Endothelial cell of umbilical vein (primary cell): ENCODE data around the gene KHNYN. TPM values are rescaled to one million over a fixed set of nuclear protein-coding genes. Genes with fewer than 3 reads are reported as not detected.
A peak's percentile ranks its signal among the peaks of the same experiment; 100 is the strongest.

ENCODE experiments used
- BruUV-seq: library from RNA; stranded (reverse); fragments of 400-500 nt; replicated peaks from 2 replicates; lab custom pipeline; 2021; lab: Mats Ljungman, UMichigan
- CTCF ChIA-PET: fragments of 300-600, 350-600 bp; sonication (Branson Sonifier 250); formaldehyde crosslinking; loops from one replicate; lab custom pipeline; 2021; ENCODE audit warnings: antibody characterized with exemption, inconsistent platforms; lab: Charles Lee
- POLR2A ChIA-PET: fragments of 300-600, 350-600 bp; sonication (Branson Sonifier 250); formaldehyde crosslinking; loops from one replicate; lab custom pipeline; 2021; ENCODE audit warnings: antibody characterized with exemption, inconsistent platforms; lab: Charles Lee
- DNase-seq: peaks from one replicate; pipeline ENCODE4 v3.0.0-alpha.2; 2011; ENCODE audit warnings: low read depth, low spot score
- FAIRE-seq: peaks from 2 replicates; lab custom pipeline; 2011; peaks lifted over from hg19 to GRCh38; lab: Jason Lieb, UNC
- H2AFZ ChIP-seq: 2 replicates; pipeline ENCODE4 v1.6.0; 2012; ENCODE audit warnings: low read depth, low read length, control low read depth, inconsistent platforms
- H3K27ac ChIP-seq: 2 replicates; pipeline ENCODE4 v1.5.1; 2011; ENCODE audit warnings: low read depth, mild to moderate bottlenecking, control low read depth, low read length, moderate library complexity; ENCODE audit not compliant: insufficient read depth
- H3K27me3 ChIP-seq, 2 experiments: 2 replicates each; pipeline versions ENCODE4 v1.6.0 to v1.6.1; 2011; ENCODE audit warnings: low read length in 2 of 2, mixed read lengths in 1 of 2; ENCODE audit not compliant: control insufficient read depth in 2 of 2, insufficient read depth in 2 of 2
- H3K36me3 ChIP-seq, 2 experiments: 2 replicates in 1 of 2; 3 replicates in 1 of 2; pipeline ENCODE4 v1.5.1; 2011; ENCODE audit warnings: low read length in 2 of 2, mild to moderate bottlenecking in 1 of 2, moderate library complexity in 1 of 2; ENCODE audit not compliant: control insufficient read depth in 2 of 2, insufficient read depth in 2 of 2; ENCODE audit errors: extremely low read depth in 1 of 2
- H3K4me1 ChIP-seq: 3 replicates; pipeline ENCODE4 v1.5.1; 2011; ENCODE audit warnings: mild to moderate bottlenecking, low read length; ENCODE audit not compliant: control insufficient read depth, insufficient read depth; ENCODE audit errors: extremely low read depth
- H3K4me2 ChIP-seq: 2 replicates; pipeline ENCODE4 v1.6.1; 2011; ENCODE audit warnings: low read length, control low read depth, mixed read lengths; ENCODE audit not compliant: insufficient read depth
- H3K4me3 ChIP-seq, 3 experiments: fragments of 200-600 bp in 1 of 3; sonication (generic), shearing (Covaris generic) in 1 of 3; replicated peaks in 1 of 3; 2 replicates each; pipeline ENCODE4 v1.5.1; 2011 to 2016; ENCODE audit warnings: control low read depth in 3 of 3, low read length in 3 of 3, mild to moderate bottlenecking in 2 of 3, inconsistent platforms in 1 of 3, low read depth in 1 of 3, moderate library complexity in 1 of 3; ENCODE audit not compliant: insufficient read depth in 1 of 3
- H3K79me2 ChIP-seq: 2 replicates; pipeline ENCODE4 v1.6.0; 2012; ENCODE audit warnings: low read length, inconsistent platforms; ENCODE audit not compliant: control insufficient read depth, insufficient read depth
- H3K9ac ChIP-seq: replicated peaks from 2 replicates; pipeline ENCODE3; 2011; ENCODE audit warnings: low read length, control low read depth; ENCODE audit not compliant: insufficient read depth; ENCODE audit errors: extremely low read depth
- H3K9me1 ChIP-seq: replicated peaks from 3 replicates; pipeline ENCODE4 v1.6.0; 2011; ENCODE audit warnings: mild to moderate bottlenecking, low read length; ENCODE audit not compliant: control insufficient read depth, insufficient read depth; ENCODE audit errors: extremely low read depth
- H3K9me3 ChIP-seq: replicated peaks from 2 replicates; pipeline ENCODE4 v1.5.1; 2012; ENCODE audit warnings: low read length, inconsistent platforms; ENCODE audit not compliant: control insufficient read depth, insufficient read depth
- H4K20me1 ChIP-seq: replicated peaks from 2 replicates; pipeline ENCODE3; 2011; ENCODE audit warnings: mild to moderate bottlenecking, low read length; ENCODE audit not compliant: control insufficient read depth, insufficient read depth; ENCODE audit errors: extremely low read depth
- CTCF ChIP-seq, 2 donors: IDR thresholded peaks; 1 replicate in 1 of 2; 2 replicates in 1 of 2; pipeline ENCODE4 v1.5.1; 2011; ENCODE audit warnings: low read length in 2 of 2, mild to moderate bottlenecking in 2 of 2, moderate library complexity in 2 of 2, control low read depth in 1 of 2, inconsistent platforms in 1 of 2, low read depth in 1 of 2; ENCODE audit not compliant: insufficient read depth in 1 of 2; ENCODE audit errors: extremely low read depth in 1 of 2
- EZH2 ChIP-seq: IDR thresholded peaks from 2 replicates; pipeline ENCODE4 v1.6.1; 2012; ENCODE audit warnings: borderline replicate concordance, low read depth, mild to moderate bottlenecking, moderate library complexity, low read length, inconsistent platforms; ENCODE audit not compliant: severe bottlenecking
- FOS ChIP-seq: IDR thresholded peaks from 2 replicates; pipeline ENCODE4 v1.6.1; 2011; ENCODE audit warnings: mild to moderate bottlenecking, low read length, moderate library complexity, borderline replicate concordance; ENCODE audit not compliant: insufficient read depth
- GATA2 ChIP-seq: IDR thresholded peaks from 2 replicates; pipeline ENCODE4 v1.7.0; 2011; ENCODE audit warnings: low read depth, mild to moderate bottlenecking, moderate library complexity, mixed read lengths, low read length; ENCODE audit not compliant: insufficient read length, insufficient read depth
- JUN ChIP-seq: IDR thresholded peaks from 2 replicates; pipeline ENCODE4 v1.6.1; 2011; ENCODE audit warnings: borderline replicate concordance, low read depth; ENCODE audit not compliant: insufficient read length, insufficient read depth
- MYC ChIP-seq: IDR thresholded peaks from one replicate; pipeline ENCODE4 v1.6.1; 2011; ENCODE audit warnings: mild to moderate bottlenecking, low read depth, low read length
- POLR2A ChIP-seq: IDR thresholded peaks from 2 replicates; pipeline ENCODE4 v1.6.1; 2012; ENCODE audit warnings: low read depth, mild to moderate bottlenecking, control low read depth, low read length
- POLR2AphosphoS5 ChIP-seq: IDR thresholded peaks from 2 replicates; pipeline ENCODE4 v1.6.1; 2012; ENCODE audit warnings: low read depth, mild to moderate bottlenecking, control low read depth, low read length, moderate library complexity; ENCODE audit not compliant: insufficient read depth
- dilution Hi-C: fragments of 300-500 bp; cut with MboI; formaldehyde crosslinking; loops from one replicate; pipeline ENCODE4 v1.15.0; 2019; ENCODE audit warnings: low sequenced_read_pairs; ENCODE audit not compliant: extremely low pct_ligation_motif_present
- intact Hi-C: fragments of 100-400 bp; cut with micrococcal nuclease; formaldehyde crosslinking; loops from one replicate; pipeline ENCODE4 v1.10.0; 2022
- polyA plus RNA-seq, 4 experiments: library from polyadenylated mRNA; depleted of rRNA in 3 of 4; stranded (reverse) in 3 of 4; unstranded in 1 of 4; fragments of >200 nt; gene quantifications; 2 replicates each; pipeline versions ENCODE4 v1.2.1 to v1.2.3, GENCODE V29; 2011 to 2012; ENCODE audit warnings: missing spikeins in 1 of 4
- total RNA-seq: library from RNA; stranded (reverse); gene quantifications from 2 replicates; pipeline ENCODE4 v1.2.3, GENCODE V29; 2021
- TF ChIP-seq, protein P1 (sequence below): IDR thresholded peaks from 2 replicates; pipeline ENCODE4 v1.6.1; 2011; ENCODE audit not compliant: insufficient read depth, insufficient read length

KHNYN gene
- total and polyA plus RNA-seq, 2 donors (not counting 3 experiments of a cell fraction or from before 2014, with no cell fraction given), result 25.4 to 63.3 TPM

- BruUV-seq, result no TSS peak
These were observed 30.9 kb upstream of the KHNYN start, which contains the start of gene NYNRIN for GRCh38 chr14:24398653-24399446. Gene NYNRIN (plus strand): TSS chr14:24399003. CDS start chr14:24399247, 244 bp downstream.

More at GRCh38 chr14:24398653-24399446, 30.9 kb upstream of the KHNYN start, which contains the start of gene NYNRIN:
- no peaks in the 10 kb centered on the region for H3K36me3 ChIP-seq
- TF ChIP-seq POLR2A (peak; percentile 48), CTCF (IDR thresholded peaks at IDR 0.05; ENCODE audit: extremely low read depth in 1 of 2, insufficient read depth in 1 of 2, low read depth in 1 of 2, low read length in 2 of 2) (no peak), MYC (no peak), GATA2 (no peak), FOS (no peak), POLR2AphosphoS5 (peak; percentile 41), JUN (no peak), EZH2 (no peak)
- TF ChIP-seq, protein P1, sequence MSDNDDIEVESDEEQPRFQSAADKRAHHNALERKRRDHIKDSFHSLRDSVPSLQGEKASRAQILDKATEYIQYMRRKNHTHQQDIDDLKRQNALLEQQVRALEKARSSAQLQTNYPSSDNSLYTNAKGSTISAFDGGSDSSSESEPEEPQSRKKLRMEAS, result no peak
- peaks cover under 1% of the 10 kb centered on the region for H3K79me2 ChIP-seq
- dilution Hi-C loops (no loop called here), intact Hi-C loops (no loop called here)
- DNase-seq (peak; percentile 58), FAIRE-seq (peak; percentile 77)
- peak within 1 kb of the TSS; percentile 69 to 78 (median 69) for H3K4me3 ChIP-seq
- peak within 1 kb of the TSS; percentile 40 for H2AFZ ChIP-seq
- H3K4me1 ChIP-seq, result peaks cover 31% of the 10 kb centered on the region
- H3K27me3 ChIP-seq, result no peaks in the 10 kb centered on the region
- POLR2A ChIA-PET, result interaction anchor here (0.6 to 1.5 kb wide), 6 partner anchors 20 to 1337 kb away, joined by 3 to 9 read pairs (median 4); partner anchors contain the start of genes CBLN3, KHNYN and RIPK3
- CTCF ChIA-PET, result interaction anchor here (0.7 to 4.7 kb wide), 11 partner anchors 8 to 68 kb away, joined by 3 to 34 read pairs (median 3); no protein-coding TSS in a partner anchor
- no peak within 1 kb of the TSS for H3K9ac ChIP-seq
- H4K20me1 ChIP-seq, result no peaks in the 10 kb centered on the region
- peak within 1 kb of the TSS; percentile 51 for H3K4me2 ChIP-seq
- H3K9me1 ChIP-seq, result no peaks in the 10 kb centered on the region
- H3K9me3 ChIP-seq, result no peaks in the 10 kb centered on the region
- no peak within 1 kb of the TSS for H3K27ac ChIP-seq
